ENCODE data around the gene TSC22D2. TPM values are rescaled to one million over a fixed set of nuclear protein-coding genes. Genes with fewer than 3 reads are reported as not detected.

Gene TSC22D2
- total and polyA plus RNA-seq, 11 donors, result 11.5 to 55.8 (median 22.6) TPM

DNA sequence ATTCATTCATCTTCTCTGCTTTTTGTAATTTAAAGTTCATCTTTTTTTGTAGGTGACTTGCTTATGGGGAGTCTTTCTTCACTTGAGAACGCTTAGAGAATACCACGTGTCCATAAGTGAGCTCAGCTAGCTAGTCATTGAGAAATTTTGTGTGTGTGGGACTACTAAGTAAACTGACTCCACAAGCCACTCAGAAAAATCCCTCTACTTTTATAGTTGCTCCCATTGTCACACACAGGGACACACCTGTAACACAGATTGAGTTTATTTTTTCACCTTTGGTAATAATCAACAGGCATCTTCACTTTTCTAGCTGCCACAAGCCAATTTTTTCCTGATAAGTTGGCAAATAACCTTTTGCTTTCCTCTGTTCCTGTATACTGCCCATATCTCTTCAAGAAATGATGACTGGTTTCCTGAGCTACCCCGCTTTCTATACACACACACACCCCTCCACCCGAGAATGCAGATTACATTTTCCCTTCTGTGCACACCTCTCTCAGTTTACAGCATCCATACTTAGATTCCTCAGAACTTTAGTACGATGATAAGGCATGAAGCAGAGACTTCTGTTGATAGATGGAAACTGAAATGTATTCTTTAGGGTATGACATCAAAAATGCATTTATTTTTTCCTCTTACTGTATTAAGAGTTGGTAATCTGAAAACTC lies 4.6 kb downstream of the TSC22D2 start:
- peaks cover 0 to 7% (median 0%) of the 10 kb centered on the region in 9 donors for H3K36me3 ChIP-seq
- H3K4me1 ChIP-seq, result peaks cover 0 to 63% (median 44%) of the 10 kb centered on the region in 12 donors
- 3 to 6% (median 5%) methylated on average over 5 of the region's 5 CpGs for WGBS, 4 donors
- intact Hi-C loops (cut with DNase I), result loop anchor here in 8 of 10 donors (2.0 to 10.0 kb wide), 10 partner anchors 40 to 188 kb away; no protein-coding TSS in a partner anchor
- no peaks in the 10 kb centered on the region for H3K9me3 ChIP-seq
- DNase-seq (no peak), ATAC-seq (no peak)
- TF ChIP-seq POLR2A (IDR thresholded peaks at IDR 0.05), result no peak
- TF ChIP-seq, protein P1, sequence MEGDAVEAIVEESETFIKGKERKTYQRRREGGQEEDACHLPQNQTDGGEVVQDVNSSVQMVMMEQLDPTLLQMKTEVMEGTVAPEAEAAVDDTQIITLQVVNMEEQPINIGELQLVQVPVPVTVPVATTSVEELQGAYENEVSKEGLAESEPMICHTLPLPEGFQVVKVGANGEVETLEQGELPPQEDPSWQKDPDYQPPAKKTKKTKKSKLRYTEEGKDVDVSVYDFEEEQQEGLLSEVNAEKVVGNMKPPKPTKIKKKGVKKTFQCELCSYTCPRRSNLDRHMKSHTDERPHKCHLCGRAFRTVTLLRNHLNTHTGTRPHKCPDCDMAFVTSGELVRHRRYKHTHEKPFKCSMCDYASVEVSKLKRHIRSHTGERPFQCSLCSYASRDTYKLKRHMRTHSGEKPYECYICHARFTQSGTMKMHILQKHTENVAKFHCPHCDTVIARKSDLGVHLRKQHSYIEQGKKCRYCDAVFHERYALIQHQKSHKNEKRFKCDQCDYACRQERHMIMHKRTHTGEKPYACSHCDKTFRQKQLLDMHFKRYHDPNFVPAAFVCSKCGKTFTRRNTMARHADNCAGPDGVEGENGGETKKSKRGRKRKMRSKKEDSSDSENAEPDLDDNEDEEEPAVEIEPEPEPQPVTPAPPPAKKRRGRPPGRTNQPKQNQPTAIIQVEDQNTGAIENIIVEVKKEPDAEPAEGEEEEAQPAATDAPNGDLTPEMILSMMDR (IDR thresholded peaks at IDR 0.05), result no peak
- peak overlapping the region; percentile 2 to 92 (median 84) for H3K4me3 ChIP-seq
- H3K27me3 ChIP-seq, result no peaks in the 10 kb centered on the region
- H3K27ac ChIP-seq, result peak overlapping the region in 1 of 12 donors; percentile 100

DNA sequence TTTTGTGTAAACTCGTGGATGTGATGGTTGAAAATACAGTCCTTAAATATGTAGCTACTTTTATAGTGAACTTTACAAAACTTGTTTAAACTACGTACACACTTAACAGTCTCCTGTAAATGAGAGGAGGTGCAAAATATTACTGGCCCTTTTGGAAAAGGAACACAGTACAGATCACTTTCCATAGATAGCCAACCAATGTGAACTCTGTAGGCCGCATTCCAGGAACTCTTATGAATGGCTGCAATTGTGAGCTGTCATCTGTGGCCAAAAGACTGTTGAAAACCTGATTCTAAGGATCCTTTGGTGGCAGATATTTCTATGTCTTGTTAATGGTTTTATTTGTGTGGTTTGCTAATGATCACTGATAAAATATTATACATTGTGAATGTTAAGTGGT lies 6.2 kb downstream of the TSC22D2 start:
- ATAC-seq, result peak in 2 of 4 donors; percentile 45 to 57
- WGBS, 4 donors, result 7 to 14% (median 8%) methylated on average over 3 of the region's 3 CpGs

DNA sequence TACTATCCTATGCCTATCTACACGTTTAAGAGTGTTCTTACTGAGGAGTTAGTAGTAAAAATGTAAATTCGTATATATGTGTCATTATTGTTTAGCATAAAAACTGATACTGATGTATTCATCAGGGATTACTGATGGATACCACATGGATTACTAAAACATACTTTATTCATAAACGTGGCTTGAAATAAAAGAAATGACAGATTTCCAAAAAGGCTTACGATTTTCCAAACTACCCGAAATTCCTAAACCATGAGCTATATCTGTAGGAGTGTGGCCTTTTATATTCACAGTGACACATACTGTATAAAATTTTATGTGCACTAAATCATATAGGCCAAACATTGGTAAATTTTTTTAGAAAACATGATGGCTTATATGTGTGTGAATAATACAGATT lies 6.9 kb downstream of the TSC22D2 start:
- ATAC-seq, result no peak

More for the DNA sequence above, 6.2 kb downstream of the TSC22D2 start:
- Histone ChIP-seq H3K9me3 (no peaks in the 10 kb centered on the region), H3K4me1 (peaks cover 5 to 79% (median 57%) of the 10 kb centered on the region in 12 donors), H3K36me3 (peaks cover 0 to 13% (median 0%) of the 10 kb centered on the region in 9 donors), H3K27ac (peak overlapping the region in 4 of 12 donors; percentile 12 to 27 (median 18)), H3K4me3 (peak overlapping the region in 9 of 12 donors; percentile 18 to 92 (median 83)), H3K27me3 (no peaks in the 10 kb centered on the region)
- peak in 3 of 5 donors; percentile 23 to 46 (median 38) for DNase-seq
- intact Hi-C loops (cut with DNase I), result loop anchor here in 7 of 10 donors (5.0 to 10.0 kb wide), 7 partner anchors 38 to 189 kb away; no protein-coding TSS in a partner anchor
- TF ChIP-seq, protein P1 (IDR thresholded peaks at IDR 0.05), result no peak
- TF ChIP-seq POLR2A (IDR thresholded peaks at IDR 0.05), result no peak

More for the DNA sequence above, 6.9 kb downstream of the TSC22D2 start:
- TF ChIP-seq, protein P1 (IDR thresholded peaks at IDR 0.05), result no peak
- TF ChIP-seq POLR2A (IDR thresholded peaks at IDR 0.05), result no peak
- Histone ChIP-seq H3K9me3 (no peaks in the 10 kb centered on the region), H3K4me1 (peaks cover 9 to 86% (median 64%) of the 10 kb centered on the region in 12 donors), H3K4me3 (peak overlapping the region in 8 of 12 donors; percentile 71 to 92 (median 84)), H3K27ac (peak overlapping the region in 2 of 12 donors; percentile 12 to 27), H3K36me3 (peaks cover 0 to 13% (median 0%) of the 10 kb centered on the region in 9 donors), H3K27me3 (no peaks in the 10 kb centered on the region)
- DNase-seq, result no peak
- intact Hi-C loops (cut with DNase I), result loop anchor here in 7 of 10 donors (5.0 to 10.0 kb wide), 8 partner anchors 37 to 190 kb away; no protein-coding TSS in a partner anchor
- WGBS, 4 donors, result 46 to 58% (median 51%) methylated on average over 5 of the region's 5 CpGs
